ENCODE measurements around the gene LCN6. TPM values are rescaled to one million over a fixed set of nuclear protein-coding genes. Genes with fewer than 3 reads are reported as not detected.
"Not testable (repeated sequence)": the region's sequence is repeated elsewhere in the genome, so short reads cannot be mapped to it uniquely, and the experiment has no call there.

The LCN6 gene
- total RNA-seq, 4 donors from 2014 or later = 0.82 to 6.7 (median 2.5) TPM; not detected in 1

DNA sequence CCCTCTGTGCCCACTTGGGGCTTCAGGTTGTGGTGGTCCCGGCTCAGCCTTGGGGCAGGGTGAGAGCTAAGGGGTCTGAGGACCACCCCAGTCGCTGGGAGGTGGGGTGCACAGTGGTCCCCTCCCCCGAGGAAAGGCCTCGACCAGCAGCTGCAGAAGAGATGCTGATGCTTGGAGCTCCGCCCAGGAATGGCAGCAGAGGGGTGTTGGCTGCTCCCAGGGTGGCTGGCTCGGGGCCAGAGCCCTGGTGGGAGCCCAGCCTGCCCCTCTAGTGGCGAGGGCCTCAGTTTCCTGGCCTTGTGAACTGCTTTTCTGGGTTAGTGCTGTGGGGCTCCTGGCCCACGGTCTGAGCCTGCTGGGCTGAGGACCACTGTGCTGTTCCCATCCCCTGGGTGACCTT, 34.8 kb downstream of the LCN6 start:
- TF ChIP-seq, protein P1, sequence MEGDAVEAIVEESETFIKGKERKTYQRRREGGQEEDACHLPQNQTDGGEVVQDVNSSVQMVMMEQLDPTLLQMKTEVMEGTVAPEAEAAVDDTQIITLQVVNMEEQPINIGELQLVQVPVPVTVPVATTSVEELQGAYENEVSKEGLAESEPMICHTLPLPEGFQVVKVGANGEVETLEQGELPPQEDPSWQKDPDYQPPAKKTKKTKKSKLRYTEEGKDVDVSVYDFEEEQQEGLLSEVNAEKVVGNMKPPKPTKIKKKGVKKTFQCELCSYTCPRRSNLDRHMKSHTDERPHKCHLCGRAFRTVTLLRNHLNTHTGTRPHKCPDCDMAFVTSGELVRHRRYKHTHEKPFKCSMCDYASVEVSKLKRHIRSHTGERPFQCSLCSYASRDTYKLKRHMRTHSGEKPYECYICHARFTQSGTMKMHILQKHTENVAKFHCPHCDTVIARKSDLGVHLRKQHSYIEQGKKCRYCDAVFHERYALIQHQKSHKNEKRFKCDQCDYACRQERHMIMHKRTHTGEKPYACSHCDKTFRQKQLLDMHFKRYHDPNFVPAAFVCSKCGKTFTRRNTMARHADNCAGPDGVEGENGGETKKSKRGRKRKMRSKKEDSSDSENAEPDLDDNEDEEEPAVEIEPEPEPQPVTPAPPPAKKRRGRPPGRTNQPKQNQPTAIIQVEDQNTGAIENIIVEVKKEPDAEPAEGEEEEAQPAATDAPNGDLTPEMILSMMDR (IDR thresholded peaks at IDR 0.05) = no peak
- no peak for TF ChIP-seq POLR2A (IDR thresholded peaks at IDR 0.05)
- H3K36me3 ChIP-seq = no peaks in the 10 kb centered on the region
- intact Hi-C loops (cut with DNase I) = no loop called here
- 20% methylated on average over 1 of the region's 8 CpGs; no CpG with 5 or more reads in 1 of the 2 donors for WGBS, 2 donors
- H3K27me3 ChIP-seq = peaks cover 0 to 71% (median 3%) of the 10 kb centered on the region in 4 donors
- peak overlapping the region in 3 of 4 donors; percentile 16 to 75 (median 66) for H3K27ac ChIP-seq
- H3K4me3 ChIP-seq = peak overlapping the region in 3 of 4 donors; percentile 42 to 68 (median 53)
- H3K9me3 ChIP-seq = no peaks in the 10 kb centered on the region
- DNase-seq = no peak
- peaks cover 7 to 42% (median 12%) of the 10 kb centered on the region in 3 donors for H3K4me1 ChIP-seq

DNA sequence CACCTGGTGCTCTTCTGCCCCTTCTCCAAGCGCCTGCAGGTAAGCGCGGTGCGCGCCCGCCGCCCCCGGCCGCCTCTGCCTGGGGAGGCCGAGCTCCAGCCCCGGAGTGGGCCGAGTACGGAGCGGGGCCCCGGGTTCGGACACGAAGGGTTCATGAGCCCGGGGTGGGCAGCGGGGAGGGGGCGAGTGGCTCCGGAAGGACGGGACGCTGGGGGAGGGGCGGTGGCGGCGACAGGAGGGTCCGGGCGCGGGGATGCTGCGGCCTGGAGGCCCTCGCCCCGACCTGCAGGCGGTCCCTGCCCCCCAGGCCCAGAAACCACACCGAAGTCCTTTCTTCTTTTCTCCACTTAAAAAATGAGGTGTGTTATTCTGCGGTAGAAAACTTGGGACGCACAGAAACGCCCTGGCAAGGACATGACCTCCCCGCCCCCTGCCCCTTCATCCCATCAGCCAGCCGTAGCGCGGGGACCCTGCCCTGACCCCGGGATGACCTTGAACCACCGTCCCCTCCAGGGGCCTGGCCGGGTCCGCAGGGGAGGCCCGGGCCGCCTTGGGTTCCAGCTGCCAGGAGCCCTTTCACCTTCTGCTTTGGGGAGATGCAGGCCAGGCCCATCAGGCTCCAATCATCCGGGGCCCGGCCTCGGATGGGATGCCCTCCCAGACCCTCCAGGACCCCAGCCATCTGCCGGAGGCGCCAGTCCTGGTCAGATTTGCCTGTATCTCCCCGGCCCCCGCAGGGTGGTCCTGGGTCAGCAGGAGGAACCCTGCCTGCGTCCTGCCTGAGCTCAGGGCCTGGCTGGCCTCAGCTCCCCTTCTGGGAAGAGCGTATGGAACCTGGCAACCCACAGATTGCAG, 35.4 kb downstream of the LCN6 start:
- H3K4me1 ChIP-seq = peaks cover 7 to 40% (median 12%) of the 10 kb centered on the region in 3 donors
- no peaks in the 10 kb centered on the region for H3K36me3 ChIP-seq
- 0% methylated on average over 3 of the region's 56 CpGs; no CpG with 5 or more reads in 1 of the 2 donors for WGBS, 2 donors
- TF ChIP-seq, protein P1 (IDR thresholded peaks at IDR 0.05) = no peak
- no peak for TF ChIP-seq POLR2A (IDR thresholded peaks at IDR 0.05)
- intact Hi-C loops (cut with DNase I) = no loop called here
- peak overlapping the region; percentile 19 to 68 (median 48) for H3K4me3 ChIP-seq
- H3K27ac ChIP-seq = peak overlapping the region; percentile 31 to 75 (median 50)
- no peaks in the 10 kb centered on the region for H3K9me3 ChIP-seq
- no peak for DNase-seq
- peaks cover 0 to 71% (median 3%) of the 10 kb centered on the region in 4 donors for H3K27me3 ChIP-seq

DNA sequence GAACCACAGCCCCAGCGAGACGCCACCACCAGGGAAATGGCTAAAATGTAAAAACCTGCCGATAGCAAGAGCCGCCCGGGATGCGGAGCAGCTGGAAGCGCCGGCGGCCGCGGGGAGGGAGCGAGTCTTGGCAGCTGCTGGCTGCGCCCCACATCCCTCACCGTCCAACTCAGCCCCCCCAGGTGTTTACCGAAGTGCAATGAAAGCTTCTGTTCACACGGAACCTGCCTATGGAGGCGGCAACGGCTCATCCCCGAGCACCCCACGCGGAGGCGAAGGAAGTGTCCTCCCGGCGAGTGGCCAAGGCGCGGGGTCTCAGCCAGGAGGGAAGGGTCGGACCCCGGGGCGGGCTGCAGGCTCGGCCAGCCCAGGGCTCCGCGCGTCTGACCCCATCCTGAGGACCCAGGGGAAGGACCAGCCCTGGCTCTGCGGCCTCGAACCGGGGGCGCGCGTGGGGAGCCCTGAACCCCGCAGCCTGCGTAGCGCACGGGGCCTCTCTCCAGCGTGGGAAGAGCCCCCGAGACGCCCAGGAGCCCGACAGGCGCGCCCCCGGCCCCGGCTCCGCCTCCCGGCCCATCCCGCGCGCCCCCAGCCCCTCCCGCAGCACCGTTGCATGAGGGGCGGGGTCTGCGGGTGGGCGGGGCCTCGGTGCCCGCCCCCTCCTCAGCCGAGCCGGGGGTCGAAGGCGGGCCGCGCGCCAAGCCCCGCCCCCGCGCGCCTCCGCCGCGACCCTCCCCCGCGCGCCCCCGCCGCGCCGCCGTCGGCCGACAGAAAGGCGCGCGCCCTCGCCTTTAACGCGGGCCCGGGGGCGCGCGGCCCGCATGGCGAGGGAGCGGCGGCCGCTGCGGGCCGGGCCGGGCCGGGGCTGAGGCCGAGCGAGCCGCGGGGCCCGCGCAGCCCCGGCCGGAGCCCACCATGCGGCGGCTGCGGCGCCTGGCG, 36.3 kb downstream of the LCN6 start, which contains the start of gene DIPK1B:
Gene DIPK1B, plus strand, starts transcription at position 822 of the 939 bp plus-strand sequence. Its CDS starts 94 bp downstream, at position 916.
- WGBS, 2 donors = 7% methylated on average over 14 to 15 of the region's 119 CpGs
- Histone ChIP-seq H3K9me3 (no peaks in the 10 kb centered on the region), H3K27ac (peak within 1 kb of the TSS; percentile 31 to 75 (median 50)), H3K4me1 (peaks cover 7 to 40% (median 12%) of the 10 kb centered on the region in 3 donors), H3K4me3 (peak within 1 kb of the TSS; percentile 19 to 68 (median 48)), H3K27me3 (peaks cover 0 to 64% (median 3%) of the 10 kb centered on the region in 4 donors), H3K36me3 (no peaks in the 10 kb centered on the region)
- no peak for DNase-seq
- intact Hi-C loops (cut with DNase I) = no loop called here
- TF ChIP-seq, protein P1 (IDR thresholded peaks at IDR 0.05) = no peak
- no peak for TF ChIP-seq POLR2A (IDR thresholded peaks at IDR 0.05)

DNA sequence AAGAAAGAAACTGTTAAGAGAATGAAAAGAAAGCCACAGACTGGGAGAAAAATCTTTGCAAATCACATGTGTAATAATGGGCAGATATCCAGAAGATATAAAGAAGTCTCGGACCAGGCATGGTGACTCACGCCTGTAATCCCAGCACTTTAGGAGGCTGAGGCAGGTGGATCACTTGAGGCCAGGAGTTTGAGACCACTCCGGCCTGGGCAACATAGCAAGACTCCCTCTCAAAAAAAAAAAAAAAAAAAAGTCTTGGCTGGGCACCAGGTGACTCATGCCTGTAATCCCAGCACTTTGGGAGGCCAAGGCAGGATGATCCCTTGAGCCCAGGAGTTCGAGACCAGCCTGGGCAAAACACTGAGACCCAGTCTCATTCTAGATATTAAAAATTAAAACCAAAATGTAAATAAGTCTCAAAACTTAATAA, 37.1 kb downstream of the LCN6 start:
- H3K9me3 ChIP-seq; intact Hi-C loops (cut with DNase I); H3K27ac ChIP-seq; H3K4me3 ChIP-seq; H3K36me3 ChIP-seq; DNase-seq: not testable (repeated sequence)
- Histone ChIP-seq H3K27me3 (peaks cover 0 to 61% (median 3%) of the 10 kb centered on the region in 4 donors), H3K4me1 (peaks cover 7 to 40% (median 12%) of the 10 kb centered on the region in 3 donors)
- WGBS, 2 donors = 21 to 27% methylated on average over 4 of the region's 4 CpGs

DNA sequence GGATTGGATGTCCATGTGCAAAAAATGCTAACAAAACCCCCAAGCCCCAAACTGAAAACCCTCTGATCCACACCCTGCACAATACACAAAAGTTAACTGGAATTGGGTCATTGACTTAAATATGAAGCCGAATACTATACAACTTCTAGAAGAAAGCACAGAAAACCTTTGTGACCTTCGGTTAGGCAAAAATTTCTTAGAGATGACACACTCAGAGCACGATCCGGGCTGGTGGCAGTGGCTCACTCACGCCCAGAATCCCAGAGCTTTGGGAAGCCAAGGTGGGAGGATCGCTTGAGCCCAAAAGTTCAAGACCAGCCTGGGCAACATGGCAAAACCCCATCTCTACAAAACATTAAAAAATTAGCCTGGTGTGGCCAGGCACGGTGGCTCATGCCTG, 37.8 kb downstream of the LCN6 start:
- no peak overlapping the region for H3K27ac ChIP-seq
- intact Hi-C loops (cut with DNase I) = no loop called here

More for the DNA sequence above, 37.8 kb downstream of the LCN6 start:
- TF ChIP-seq, protein P1 (IDR thresholded peaks at IDR 0.05) = no peak
- TF ChIP-seq POLR2A (IDR thresholded peaks at IDR 0.05) = no peak
- Histone ChIP-seq H3K27me3 (peaks cover 0 to 65% (median 3%) of the 10 kb centered on the region in 4 donors), H3K36me3 (no peaks in the 10 kb centered on the region), H3K4me3 (no peak overlapping the region), H3K4me1 (peaks cover 7 to 39% (median 12%) of the 10 kb centered on the region in 3 donors), H3K9me3 (no peaks in the 10 kb centered on the region)
- WGBS, 2 donors = 79 to 81% methylated on average over 7 of the region's 7 CpGs
- no peak for DNase-seq
